ENCODE results near the gene KCNA2.

Gene KCNA2

DNA sequence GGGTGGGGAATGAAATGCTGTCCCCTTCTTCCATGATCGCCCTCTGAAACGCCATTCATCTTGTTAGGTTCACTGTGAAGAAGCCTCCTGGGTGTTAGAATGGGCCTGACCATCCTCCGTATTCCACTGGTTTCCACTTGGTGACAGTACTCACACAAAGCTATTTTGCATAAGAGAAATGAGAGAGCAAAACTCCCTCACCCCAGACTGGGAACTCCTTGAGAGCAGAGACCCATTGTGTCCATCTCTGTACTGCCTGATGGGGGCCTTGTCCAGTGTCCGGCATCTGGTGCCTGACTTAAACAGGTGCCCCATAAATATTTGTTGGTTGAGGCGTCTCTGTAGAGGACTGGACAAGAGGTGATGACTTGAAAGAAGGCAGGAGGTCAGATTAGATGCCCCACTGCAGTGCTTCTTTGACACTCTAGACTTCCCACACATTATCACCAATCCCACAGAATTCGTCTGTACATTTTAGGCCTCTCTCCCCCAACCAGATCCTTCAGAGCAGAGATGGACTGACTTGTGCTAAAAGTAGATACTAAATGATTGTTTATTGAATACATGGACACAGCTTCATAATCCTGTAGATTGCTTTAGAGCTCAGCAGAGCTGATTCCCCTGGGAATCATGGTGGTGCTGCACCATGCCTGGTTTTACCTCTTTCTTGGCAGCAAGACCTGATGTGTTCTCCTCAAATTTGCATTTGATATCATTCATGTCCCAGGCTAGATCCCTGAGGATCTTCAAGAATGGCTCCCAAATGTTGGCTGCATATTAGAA, 22.4 kb upstream of the KCNA2 start:
- DNase-seq: no peak

DNA sequence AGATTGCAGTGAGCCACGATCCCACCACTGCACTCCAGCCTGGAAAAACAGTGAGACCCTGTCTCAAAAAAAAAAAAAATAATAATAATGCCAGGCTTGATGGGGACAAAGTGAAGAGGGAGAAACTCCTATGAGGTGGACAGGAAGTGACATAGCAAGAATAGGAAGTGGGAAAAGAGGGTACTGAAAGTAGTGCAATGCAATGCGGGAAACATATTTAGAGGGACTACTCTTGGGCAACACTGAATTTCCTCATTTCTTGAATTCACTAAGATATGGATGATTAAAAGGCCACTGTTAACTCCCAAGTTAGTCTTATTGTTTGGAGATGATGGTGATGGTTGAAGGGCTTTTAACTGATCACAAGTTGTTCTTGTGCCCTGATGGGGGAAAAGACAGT, 21.6 kb upstream of the KCNA2 start:
- no peak for DNase-seq

DNA sequence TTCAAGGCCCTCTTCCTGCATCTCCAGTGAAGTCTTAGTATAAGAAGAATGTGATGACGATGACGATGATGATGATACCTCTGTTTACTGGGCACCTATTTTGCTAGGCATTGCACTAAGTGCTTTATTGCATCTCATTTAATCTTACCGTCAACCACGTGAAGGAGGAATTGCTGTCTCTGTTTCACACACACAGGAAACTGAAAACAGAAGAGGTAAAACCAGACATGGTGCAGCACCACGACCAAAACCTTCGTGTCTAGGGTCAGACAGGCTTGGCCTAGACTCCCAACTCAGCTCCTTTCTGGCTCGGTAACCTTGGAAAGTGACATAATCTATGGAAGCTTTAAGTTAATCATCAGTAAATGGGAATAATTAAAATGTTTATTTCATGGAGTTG, 20.7 kb upstream of the KCNA2 start:
- DNase-seq: no peak

DNA sequence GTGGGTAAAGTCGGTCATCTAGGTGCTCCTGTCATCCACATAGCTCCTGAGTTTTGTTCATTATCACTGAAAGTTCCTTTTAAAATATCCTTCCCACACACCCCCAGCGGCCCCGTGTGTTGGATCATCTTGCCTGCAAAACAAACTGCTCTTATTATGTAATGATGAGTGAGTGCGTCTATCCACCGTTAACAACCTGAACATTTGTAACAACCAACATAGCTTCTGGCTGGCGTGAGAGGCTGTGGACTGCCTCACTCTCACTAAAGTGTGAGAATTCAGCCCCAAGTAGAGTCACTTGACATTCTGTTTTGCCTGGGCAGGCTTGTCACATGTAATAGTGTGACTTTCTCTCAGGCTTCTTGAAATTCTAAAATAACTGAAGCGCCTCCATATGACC, 14.5 kb upstream of the KCNA2 start:
- no peak for DNase-seq

DNA sequence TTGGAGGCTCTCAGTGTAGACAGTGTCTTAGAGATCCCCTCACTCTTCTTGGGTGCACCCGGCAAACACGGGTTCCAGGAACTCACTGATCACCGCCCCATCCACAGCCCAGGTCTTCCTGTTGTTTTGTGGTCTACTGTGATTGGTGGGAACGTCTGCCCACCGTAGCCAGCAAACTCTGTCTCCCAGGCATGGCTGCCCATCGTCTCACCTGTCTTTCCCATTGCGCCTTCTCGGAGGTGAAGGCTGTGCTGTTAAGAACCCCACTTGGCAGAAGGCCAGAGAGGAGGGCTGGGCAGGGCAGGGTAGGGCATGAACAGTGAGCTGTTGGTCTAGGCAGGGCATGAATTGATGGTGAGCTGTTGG, 14.1 kb upstream of the KCNA2 start:
- no peak for DNase-seq

DNA sequence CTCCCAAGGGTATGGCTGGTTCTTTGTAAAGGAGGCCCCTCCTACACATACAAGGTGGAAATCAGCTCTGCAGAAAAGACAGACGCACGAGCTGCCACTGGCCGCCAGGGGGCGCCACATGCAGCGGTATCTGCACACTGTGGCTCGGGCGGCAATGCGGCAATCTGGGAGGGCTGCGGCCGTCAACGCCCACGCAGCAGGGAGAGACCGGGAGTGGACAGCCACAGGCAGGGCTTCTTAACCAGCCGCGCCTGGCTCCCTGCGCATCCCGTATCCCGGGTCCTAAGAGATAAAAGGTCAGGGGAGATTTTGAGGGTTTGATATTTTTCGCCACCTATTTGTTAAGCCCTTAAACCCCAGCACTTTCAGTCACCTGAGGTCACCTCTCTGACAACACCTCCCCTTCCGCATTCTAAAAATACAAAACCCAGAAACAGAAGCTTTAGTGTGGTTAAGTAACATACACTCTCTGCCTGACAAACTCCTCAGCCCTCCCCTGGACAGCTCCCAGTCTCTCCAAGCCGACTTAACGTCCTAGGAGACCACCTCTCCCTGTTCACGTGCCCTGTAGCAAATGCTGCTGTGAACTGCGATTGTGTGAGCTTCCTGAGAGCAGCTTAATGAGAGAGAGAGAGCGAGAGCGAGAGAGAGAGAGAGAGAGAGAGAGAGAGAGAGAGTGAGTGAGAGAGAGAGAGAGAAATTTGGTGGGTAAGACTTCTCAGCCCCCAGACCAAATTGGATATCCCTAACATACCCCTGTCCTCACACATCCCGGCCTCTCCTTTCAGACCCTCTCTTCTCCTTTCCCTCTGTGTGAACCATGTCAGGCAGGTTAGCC, 13.5 kb upstream of the KCNA2 start:
- peak; percentile 62 to 72 for DNase-seq

DNA sequence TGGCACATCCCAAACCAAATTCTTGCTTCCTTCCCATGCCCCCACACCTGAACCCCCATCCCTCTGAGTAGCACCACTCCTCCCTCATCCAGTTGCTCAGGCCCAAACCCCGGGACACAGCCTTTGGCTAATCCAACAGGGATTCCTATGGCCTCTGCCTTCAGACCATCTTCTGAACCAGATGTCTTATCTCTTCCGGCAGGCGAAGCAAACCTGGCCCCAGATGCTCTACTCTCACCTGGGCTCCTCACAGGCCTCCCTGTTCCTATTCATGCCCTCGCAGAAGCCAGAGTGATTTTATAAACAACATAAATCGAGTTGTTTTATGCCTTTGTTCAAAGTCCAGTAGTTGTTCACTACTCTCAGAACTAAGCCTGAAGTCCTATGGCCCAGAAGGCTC, 12.5 kb upstream of the KCNA2 start:
- no peak for DNase-seq

DNA sequence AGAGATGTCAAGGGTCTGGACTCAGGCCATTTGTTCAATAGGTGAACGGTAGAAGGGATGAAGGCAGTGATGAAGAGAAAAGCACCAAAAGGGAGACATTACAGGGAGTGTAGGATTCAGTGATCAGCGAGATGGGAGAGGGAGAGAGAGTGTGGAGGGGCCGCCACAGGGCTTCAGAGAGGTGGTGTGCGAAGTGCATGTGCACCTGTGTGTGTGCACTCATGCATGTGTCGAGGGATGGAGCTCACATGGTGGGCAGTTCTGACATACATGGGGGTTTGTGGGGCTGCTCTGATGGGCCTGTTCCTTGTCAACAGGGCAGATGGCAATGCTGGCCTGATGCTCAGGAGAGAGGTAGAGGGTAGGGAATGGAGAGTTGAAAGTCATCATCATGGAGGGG, 11.4 kb upstream of the KCNA2 start:
- no peak for DNase-seq

DNA sequence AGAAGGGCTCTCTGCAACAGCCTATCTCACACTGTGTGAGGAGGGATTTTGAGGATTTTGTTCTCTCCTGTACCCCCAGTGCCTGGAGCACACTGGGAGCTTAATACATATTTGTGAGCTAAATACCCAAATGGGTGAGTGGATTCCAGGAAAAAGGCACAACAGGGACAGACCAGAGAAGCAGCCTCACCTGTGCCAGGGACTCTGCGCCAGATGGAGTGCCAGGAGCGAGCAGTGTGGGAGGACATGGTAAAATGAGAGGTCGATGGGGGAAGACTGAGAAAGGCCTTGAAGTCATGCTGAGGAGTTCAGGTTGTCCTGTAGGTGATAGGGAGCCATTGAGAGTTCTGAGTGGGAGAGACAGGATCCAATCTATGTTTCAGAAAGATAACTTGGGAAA, 11.0 kb upstream of the KCNA2 start:
- no peak for DNase-seq

DNA sequence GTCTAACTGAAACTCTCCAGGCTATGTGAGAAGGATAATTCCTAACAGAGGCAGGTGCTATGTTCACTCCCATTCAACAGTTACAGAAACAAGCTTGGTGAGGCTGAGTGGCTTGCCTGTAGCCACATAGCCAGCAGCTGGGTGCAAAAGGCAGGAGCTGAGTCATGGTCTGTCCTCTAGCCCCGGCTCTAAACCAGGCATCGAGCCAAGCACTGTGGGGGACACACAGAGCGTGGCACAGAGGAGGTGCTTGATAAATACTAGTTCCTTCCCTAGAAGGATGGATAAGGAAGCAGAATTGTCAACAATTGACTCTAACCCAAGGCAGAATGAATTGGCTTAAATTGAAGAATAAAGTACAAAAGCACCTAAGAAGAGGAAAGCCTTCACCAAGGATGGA, 10.4 kb upstream of the KCNA2 start:
- DNase-seq: peak; percentile 9 to 57

DNA sequence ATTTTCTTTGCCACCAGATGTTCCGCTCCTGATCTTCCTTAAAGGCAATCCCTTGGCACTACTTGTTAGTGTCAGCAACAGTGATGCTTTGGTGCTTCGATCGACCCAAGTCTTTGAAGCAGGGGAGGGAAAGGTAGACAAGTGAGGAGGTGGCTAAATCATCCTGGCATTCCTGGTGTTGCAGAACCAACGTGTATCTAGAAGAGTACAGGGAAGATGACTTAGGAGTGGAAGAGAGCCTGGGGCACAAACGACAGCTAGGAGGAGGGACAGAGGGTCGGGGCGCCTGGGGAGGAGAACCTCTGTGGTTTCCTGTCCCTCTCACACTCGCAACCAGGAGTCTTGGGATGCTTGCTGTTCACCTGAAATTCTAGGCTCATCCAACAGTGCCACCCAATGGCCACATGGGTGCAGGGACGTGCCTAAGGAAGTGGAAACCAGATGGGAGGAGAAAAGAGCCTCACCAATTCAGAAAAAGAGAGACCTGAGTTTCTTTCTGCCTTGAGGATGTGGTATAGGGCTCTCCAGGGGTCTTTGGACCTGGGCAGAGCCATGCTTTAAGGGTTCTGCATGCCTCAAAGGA, 9.5 kb upstream of the KCNA2 start:
- DNase-seq: peak; percentile 67 to 71

DNA sequence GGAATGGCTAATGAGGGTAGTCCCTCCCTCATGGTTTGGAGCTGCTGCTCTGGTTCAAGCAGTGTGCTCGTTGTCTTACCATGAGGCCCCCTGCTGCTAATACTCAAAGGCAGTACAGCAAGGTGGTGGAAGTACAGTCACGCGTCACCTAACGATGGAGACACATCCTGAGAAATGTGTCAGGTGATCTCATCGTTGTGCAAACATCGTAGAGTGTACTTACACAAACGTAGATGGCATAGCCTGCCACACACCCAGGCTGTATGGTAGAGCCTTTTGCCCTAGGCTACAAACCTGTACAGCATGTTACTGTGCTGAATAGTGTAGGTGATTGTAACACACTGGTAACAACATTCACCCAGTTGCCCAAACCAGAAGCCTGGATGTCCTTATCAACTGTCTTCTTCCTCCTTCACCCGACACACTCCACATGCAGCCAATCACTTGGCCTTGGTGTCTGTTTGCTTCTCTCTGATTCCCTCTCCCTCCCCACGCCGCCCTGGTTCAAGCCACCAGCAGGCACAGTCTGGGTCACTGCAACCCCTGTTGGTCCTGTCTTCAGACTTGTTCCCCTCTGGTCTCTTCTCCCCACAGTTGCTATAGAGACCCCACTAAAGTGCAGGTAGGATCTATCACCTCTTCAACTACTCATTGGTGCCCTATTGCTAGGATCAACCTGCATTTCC, 6.0 kb upstream of the KCNA2 start:
- DNase-seq: peak in 1 of 2 experiments; percentile 38

DNA sequence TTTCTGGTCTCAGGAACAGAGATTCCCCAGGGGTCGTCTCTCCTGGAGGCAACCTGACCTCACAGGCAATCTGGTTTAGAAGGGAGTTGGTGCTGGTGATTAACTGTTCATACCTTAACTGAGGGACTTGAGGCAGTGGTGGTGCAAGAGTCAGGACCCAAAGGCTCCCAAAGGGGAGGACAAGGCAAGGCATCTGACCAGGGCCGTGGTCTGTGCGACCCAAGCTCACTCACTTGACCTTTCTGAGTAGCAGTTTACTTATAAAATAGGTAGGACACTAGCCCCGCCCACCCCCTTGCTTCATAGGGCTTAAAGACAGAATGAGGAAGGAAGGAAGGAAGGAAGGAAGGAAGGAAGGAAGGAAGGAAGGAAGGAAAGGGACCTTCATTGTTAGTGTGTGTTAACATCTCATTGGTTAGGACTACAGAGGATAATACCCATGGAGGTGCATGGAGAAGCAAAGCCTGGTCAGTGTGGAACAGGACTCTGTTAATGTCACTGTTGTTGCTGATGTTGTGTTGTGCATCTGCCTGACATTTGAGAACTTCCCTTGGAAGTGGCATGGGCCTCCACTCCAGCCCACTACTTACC, 4.6 kb upstream of the KCNA2 start:
- no peak for DNase-seq

DNA sequence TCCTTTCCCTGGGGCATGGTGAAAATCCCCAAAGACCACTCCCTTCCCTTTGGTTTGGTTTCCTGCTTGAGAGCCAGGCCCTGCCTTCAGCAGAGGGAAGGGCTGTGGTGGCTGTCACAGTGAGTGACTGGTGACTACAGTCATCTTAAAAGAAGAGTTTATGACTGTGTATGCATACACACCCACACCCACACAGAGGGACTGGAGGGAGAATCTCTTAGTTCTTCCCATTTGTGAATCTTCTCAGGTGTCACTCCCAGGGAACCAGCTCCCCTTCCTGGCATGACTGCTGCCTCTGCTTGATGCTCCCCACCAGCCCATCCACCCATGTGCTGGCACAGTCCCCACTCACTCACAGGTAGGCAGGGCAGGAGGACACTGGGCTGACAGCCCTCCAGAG, 3.9 kb upstream of the KCNA2 start:
- DNase-seq: no peak

DNA sequence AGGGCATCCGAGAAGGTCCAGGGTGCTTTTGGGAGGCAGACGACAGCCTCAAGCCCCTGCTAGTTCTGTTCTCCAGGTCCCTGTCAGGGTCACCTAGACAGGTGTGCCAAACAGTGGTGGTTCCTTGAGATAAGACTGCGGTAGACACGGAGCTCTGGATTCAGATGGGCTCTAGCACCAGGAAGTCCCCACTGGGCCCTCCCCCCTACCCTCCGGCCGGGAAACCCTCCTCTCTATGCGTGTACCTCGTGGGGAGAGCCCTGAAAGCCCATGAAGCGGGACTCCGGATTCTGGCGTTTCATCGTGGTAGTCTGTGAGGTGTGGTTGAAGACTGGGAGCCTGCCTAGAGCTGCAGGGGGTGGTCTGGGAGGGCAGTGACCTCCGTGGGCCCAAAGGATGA, 2.1 kb upstream of the KCNA2 start:
- no peak for DNase-seq

DNA sequence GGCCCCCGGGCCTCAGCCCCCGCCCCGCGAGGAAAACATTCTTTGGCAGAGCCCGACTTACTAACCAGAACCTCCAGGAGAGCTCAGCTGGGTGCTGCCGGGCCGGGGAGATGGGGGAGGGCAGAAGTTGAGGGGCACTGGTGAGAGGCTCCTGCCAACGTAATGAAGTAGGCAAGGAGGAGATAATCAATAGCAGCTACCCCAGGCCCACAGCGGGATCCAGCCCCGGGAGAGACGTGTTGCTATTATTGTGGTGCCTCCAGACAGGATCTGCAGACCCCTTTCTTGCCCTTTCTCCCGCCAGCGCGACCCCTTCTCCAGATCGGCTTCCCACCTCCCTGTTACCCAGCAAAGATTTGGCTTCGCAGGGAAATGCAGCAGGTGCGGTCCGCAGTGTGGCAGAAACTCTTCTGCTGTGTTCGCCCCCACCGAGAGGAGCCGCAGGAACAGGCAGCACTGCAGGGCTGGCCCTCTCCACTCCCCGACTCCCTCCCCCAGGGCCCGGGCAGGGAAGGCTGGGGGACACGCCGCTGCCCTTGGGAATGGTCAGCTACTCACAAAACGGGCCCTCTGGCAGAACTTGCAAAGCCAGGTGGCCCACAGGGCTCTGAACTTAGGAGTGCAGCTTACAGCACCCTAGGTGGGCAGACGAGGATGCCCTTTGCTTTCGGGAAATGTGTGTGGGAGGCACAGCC, 1.5 kb upstream of the KCNA2 start:
- no peak for DNase-seq

DNA sequence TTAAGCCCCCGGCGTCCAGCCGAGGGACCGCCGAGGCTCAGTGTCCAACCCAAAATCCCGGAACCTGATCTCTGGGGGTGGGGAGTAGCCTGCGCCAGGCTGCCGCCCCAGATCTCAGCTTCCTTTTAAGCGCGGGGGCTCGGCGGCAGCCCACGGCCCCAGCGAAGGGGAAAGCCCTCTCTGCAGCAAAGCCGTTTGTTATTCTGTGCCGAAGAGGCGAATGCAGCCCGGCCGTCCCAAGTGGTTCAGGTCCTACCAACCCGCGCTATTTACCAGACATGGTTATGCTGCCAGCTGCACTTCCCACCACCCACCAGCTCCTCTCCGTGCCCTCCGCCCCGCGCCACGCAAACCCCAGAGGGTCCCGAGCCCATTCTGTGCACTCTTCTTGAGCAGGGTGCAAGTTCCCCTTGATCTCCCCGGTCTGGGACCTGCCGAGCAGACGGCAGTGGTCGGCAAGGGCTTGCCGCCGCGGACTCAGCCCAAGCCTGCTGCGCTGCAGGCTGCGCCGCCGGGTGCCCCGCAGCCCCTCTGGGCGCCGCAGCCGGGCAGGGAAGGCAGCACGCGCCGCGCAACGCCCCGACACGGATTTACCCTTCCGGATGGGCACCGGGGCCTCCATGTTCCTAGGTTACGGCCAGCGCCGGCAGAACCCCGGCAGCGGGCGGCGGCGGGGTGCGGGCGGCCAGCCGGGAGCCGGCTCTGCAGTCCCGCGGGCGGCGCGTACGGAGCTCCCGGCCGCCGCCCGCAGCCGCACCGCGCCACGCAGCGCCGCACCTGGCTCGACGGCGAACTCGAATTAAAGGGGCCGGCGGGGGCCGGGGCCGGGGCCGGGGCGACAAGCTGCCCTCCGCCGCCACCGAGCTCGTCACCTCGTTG, 738 bp upstream of the KCNA2 start:
- DNase-seq: peak in 1 of 2 experiments; percentile 1

DNA sequence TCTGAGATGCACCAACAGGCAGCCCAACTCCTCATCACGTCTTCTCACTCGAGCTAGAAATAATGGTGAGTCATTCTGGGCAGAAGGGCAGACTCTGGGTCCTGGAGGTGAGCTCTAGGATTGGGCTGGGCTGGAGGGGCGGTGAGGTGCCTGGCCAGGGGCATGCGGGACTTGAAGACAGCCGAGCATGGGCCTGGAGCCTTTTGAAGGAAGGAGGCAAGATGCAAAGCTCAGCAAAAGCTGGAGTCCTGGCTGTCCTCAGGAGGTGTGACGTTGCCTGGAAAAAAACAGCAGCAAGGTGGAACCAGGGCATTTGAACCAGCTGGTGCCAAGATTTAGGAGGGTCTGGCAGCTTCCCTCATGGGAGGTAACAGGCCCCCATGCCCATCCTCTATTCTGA, 712 bp downstream of the KCNA2 start:
- no peak for DNase-seq

DNA sequence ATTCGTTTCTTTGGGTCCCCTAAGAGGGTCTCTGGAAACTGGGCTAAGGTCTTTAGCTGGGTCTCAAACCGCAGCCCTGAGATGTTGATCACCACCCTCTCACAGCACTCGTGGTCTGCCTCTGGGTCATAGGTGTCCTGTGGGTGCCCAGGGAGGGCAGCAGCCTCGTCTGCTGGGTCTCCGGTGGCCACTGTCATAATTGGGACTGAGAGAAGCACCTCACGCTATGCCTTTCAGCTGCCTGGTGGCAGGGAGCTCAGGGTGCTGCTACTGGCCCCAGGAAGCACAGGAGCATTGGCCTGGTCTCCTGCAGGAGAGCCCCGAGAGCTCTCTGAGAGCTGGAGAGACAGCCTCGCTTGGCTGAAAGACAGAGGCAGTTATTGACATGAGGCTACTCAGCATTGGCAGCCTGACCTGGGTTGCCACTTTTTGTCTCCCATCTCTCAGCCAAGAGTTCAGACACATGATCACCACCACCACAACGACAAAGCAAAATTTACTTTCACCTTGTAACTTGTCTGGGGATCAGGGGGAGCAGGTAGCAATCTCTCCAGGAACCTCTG, 1.5 kb downstream of the KCNA2 start:
- DNase-seq: no peak

DNA sequence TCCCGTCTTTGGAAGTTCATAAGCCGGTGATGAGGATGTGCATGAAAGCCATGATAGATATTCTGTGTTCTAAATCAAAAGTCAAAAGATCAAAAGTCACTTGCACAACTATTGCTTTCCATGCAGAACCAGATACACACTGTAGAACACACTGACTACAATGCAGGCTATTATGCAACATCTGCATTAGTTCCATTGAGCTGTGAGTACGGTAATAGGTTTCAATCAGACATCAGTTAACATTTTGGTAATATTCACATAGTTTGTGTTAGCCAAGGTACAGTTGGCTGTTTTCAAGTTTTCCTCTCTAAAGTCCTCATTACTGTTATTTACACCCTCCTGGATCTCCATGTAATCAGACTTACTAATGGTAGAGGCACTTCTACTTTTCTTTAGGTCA, 3.1 kb downstream of the KCNA2 start:
- DNase-seq: no peak

DNA sequence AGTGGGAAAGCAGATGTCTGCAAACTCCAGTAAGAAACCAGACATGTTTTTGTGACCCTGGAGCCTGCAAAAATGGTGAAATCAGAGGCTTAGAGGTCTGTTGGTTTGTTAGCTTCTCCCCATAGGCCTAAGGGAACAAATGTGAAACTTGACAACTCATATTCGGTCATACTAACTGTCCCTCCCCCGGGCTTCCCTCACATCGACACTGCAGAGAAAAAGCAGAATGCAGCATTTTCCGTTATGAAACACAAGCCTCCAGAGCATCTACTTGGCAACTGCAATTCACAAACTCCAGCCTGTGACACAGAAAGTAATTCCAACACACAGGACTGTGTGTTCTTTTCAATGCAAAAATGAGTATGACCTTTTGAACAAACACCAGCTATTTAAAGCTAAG, 3.7 kb downstream of the KCNA2 start:
- DNase-seq: no peak
